K562 (cell line): ENCODE data around the gene ATP1A3. TPM values are rescaled to one million over a fixed set of nuclear protein-coding genes. Genes with fewer than 3 reads are reported as not detected.
A peak's percentile ranks its signal among the peaks of the same experiment; 100 is the strongest.

Source experiments
- CBFA2T3 ChIP-seq: fragments of 450-650 bp; IDR thresholded peaks from 2 replicates; pipeline ENCODE4 v1.6.1; 2017
- FIP1L1 ChIP-seq: fragments of 200-400 bp; formaldehyde crosslinking; IDR thresholded peaks from 2 replicates; pipeline ENCODE4 v1.6.1; 2018; ENCODE audit warnings: mild to moderate bottlenecking, low read depth, low read length; ENCODE audit not compliant: poor library complexity, severe bottlenecking
- HMG20B ChIP-seq: fragments of 250-450 bp; sonication (Bioruptor Pico); IDR thresholded peaks from 2 replicates; pipeline ENCODE4 v1.5.0; 2021; ENCODE audit warnings: mild to moderate bottlenecking
- NR2C2 ChIP-seq, 2 experiments: fragments of 200-800 bp in 1 of 2; sonication (Bioruptor generic) in 1 of 2; sonication (generic) in 1 of 2; formaldehyde crosslinking in 1 of 2; IDR thresholded peaks; 2 replicates each; pipeline versions ENCODE4 v1.6.1 to v1.8.0; 2016 to 2022; ENCODE audit warnings: mild to moderate bottlenecking in 1 of 2, missing compliant biosample characterization in 1 of 2, missing genetic modification characterization in 1 of 2, missing genetic modification reagents in 1 of 2
- SAFB2 ChIP-seq: fragments of 200-400 bp; formaldehyde crosslinking; IDR thresholded peaks from 2 replicates; pipeline ENCODE4 v1.6.1; 2018; ENCODE audit warnings: borderline replicate concordance, low read length, low read depth, moderate library complexity; ENCODE audit not compliant: severe bottlenecking
- SIN3B ChIP-seq: fragments of 450-650 bp; IDR thresholded peaks from 2 replicates; pipeline ENCODE4 v1.6.1; 2017; ENCODE audit warnings: low read depth, mild to moderate bottlenecking, moderate library complexity
- SMAD1 ChIP-seq: fragments of 150-350 bp; IDR thresholded peaks from 2 replicates; pipeline ENCODE4 v1.6.1; 2014; ENCODE audit warnings: low read length, low read depth; ENCODE audit not compliant: partially characterized antibody
- XRCC5 ChIP-seq: fragments of 200-400 bp; formaldehyde crosslinking; IDR thresholded peaks from 2 replicates; pipeline ENCODE4 v1.6.1; 2017; ENCODE audit warnings: low read depth, mild to moderate bottlenecking, low read length
- polyA plus RNA-seq, 8 experiments: library from polyadenylated mRNA; depleted of rRNA in 4 of 8; stranded (reverse) in 5 of 8; unstranded in 3 of 8; fragments of >200 nt; fragmentation: Nextera tagmentation in 2 of 8; fragmentation: Illumina TruSeq in 1 of 8; extraction: Ambion mirVana in 2 of 8; extraction: Trizol in 1 of 8; gene quantifications; 2 replicates each; pipeline versions ENCODE4 v1.2.1 to v1.2.3, GENCODE V29; 2011 to 2014; ENCODE audit warnings: inconsistent platforms in 1 of 8, missing spikeins in 1 of 8
- total RNA-seq, 7 experiments: library from RNA; depleted of rRNA in 6 of 7; stranded (reverse); fragments of >200 nt in 6 of 7; fragmentation: Illumina TruSeq in 2 of 7; extraction: Trizol in 2 of 7; gene quantifications; 2 replicates each; pipeline versions ENCODE4 v1.2.1 to v1.2.3, GENCODE V29; 2011 to 2021; ENCODE audit warnings: low replicate concordance in 1 of 7
- TF ChIP-seq, protein P1 (sequence below), 2 experiments: fragments of 450-650 bp in 1 of 2; sonication (generic) in 1 of 2; formaldehyde crosslinking in 1 of 2; IDR thresholded peaks; 2 replicates each; pipeline versions ENCODE4 v1.7.1 to v1.9.0; 2016 to 2022; ENCODE audit warnings: inconsistent platforms in 1 of 2, mild to moderate bottlenecking in 1 of 2, missing genetic modification reagents in 1 of 2
- TF ChIP-seq, protein P2 (sequence below): fragments of 450-650 bp; formaldehyde crosslinking; IDR thresholded peaks from 2 replicates; pipeline ENCODE4 v1.4.0; 2020; ENCODE audit warnings: mild to moderate bottlenecking, moderate library complexity
- TF ChIP-seq, protein P3 (sequence below), 2 experiments: IDR thresholded peaks; 2 replicates each; pipeline ENCODE4 v1.6.1; 2011; ENCODE audit warnings: borderline replicate concordance in 1 of 2, control low read depth in 1 of 2, low read depth in 1 of 2, low read length in 1 of 2, mild to moderate bottlenecking in 1 of 2, mixed read lengths in 1 of 2, moderate library complexity in 1 of 2; ENCODE audit not compliant: insufficient read depth in 1 of 2, insufficient read length in 1 of 2, poor library complexity in 1 of 2, severe bottlenecking in 1 of 2; ENCODE audit errors: extremely low read depth in 1 of 2
- TF ChIP-seq, protein P4 (sequence below): sonication (generic); formaldehyde crosslinking; IDR thresholded peaks from 2 replicates; pipeline ENCODE4 v1.8.0; 2022; ENCODE audit warnings: missing genetic modification reagents, mild to moderate bottlenecking, borderline replicate concordance

Gene ATP1A3
- total and polyA plus RNA-seq, 9 of the 15 experiments (the other 6 are each of a cell fraction or from before 2014, with no cell fraction given): 0.03 to 1.0 (median 0.17) TPM; not detected in 3

DNA sequence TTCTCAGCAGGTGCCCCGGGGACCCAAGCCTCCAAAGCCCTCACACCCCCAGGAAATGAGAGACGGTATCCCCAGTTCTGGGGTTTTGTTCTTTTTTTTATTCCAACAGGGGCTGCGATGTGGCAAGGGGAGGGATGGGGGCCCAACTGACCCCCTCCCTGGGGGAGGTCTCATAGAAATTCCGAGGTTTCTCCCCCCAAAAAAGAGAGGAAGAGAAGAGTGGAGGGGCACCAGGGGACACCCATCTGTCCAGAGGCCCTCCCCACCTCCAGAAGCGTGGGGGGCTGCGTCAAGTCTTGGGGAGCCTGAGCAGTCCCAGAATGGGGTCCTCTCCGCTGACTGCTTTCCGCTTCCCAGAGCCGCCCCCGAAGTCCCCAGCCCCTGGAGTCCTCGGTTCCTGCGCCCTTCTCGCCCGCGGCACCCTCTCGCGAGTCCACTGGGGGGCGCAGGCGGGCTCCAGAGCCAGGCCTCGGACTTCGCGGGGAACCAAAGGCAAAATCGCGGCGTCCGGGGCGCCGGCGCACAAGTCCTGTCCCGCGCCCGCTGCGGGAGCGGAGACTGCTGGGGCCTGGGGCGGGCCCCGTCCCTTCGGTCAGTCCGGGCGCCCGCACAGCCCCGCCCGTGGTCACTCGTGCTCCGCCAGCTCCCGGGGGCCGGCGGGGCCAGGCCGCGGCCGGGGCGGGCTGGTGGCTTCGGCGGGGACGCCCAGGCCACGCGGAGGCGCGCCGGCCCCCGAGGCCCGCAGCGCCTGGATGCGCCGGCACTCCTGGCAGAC, 4.4 kb upstream of the ATP1A3 start (continued):
- TF ChIP-seq FIP1L1 (peak; percentile 53), SIN3B (0 out of 2 replicates have a peak, but pooled peaks have one; percentile 29), HMG20B (CRISPR knock-in tag) (no peak), XRCC5 (no peak), SAFB2 (no peak), SMAD1 (no peak), NR2C2 (CRISPR knock-in tag; IDR thresholded peaks at IDR 0.05) (no peak), NR2C2 (tag; IDR thresholded peaks at IDR 0.05) (no peak), CBFA2T3 (no peak)
- TF ChIP-seq, protein P1, sequence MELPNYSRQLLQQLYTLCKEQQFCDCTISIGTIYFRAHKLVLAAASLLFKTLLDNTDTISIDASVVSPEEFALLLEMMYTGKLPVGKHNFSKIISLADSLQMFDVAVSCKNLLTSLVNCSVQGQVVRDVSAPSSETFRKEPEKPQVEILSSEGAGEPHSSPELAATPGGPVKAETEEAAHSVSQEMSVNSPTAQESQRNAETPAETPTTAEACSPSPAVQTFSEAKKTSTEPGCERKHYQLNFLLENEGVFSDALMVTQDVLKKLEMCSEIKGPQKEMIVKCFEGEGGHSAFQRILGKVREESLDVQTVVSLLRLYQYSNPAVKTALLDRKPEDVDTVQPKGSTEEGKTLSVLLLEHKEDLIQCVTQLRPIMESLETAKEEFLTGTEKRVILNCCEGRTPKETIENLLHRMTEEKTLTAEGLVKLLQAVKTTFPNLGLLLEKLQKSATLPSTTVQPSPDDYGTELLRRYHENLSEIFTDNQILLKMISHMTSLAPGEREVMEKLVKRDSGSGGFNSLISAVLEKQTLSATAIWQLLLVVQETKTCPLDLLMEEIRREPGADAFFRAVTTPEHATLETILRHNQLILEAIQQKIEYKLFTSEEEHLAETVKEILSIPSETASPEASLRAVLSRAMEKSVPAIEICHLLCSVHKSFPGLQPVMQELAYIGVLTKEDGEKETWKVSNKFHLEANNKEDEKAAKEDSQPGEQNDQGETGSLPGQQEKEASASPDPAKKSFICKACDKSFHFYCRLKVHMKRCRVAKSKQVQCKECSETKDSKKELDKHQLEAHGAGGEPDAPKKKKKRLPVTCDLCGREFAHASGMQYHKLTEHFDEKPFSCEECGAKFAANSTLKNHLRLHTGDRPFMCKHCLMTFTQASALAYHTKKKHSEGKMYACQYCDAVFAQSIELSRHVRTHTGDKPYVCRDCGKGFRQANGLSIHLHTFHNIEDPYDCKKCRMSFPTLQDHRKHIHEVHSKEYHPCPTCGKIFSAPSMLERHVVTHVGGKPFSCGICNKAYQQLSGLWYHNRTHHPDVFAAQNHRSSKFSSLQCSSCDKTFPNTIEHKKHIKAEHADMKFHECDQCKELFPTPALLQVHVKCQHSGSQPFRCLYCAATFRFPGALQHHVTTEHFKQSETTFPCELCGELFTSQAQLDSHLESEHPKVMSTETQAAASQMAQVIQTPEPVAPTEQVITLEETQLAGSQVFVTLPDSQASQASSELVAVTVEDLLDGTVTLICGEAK (IDR thresholded peaks at IDR 0.05): no peak
- TF ChIP-seq, protein P1 (CRISPR knock-in tag; IDR thresholded peaks at IDR 0.05): no peak
- TF ChIP-seq, protein P2, sequence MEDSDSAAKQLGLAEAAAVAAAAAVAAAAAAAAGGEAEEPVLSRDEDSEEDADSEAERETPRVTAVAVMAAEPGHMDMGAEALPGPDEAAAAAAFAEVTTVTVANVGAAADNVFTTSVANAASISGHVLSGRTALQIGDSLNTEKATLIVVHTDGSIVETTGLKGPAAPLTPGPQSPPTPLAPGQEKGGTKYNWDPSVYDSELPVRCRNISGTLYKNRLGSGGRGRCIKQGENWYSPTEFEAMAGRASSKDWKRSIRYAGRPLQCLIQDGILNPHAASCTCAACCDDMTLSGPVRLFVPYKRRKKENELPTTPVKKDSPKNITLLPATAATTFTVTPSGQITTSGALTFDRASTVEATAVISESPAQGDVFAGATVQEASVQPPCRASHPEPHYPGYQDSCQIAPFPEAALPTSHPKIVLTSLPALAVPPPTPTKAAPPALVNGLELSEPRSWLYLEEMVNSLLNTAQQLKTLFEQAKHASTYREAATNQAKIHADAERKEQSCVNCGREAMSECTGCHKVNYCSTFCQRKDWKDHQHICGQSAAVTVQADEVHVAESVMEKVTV: peak; percentile 71
- TF ChIP-seq, protein P3, sequence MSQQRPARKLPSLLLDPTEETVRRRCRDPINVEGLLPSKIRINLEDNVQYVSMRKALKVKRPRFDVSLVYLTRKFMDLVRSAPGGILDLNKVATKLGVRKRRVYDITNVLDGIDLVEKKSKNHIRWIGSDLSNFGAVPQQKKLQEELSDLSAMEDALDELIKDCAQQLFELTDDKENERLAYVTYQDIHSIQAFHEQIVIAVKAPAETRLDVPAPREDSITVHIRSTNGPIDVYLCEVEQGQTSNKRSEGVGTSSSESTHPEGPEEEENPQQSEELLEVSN (IDR thresholded peaks at IDR 0.05; ENCODE audit: borderline replicate concordance in 1 of 2, extremely low read depth in 1 of 2, insufficient read depth in 1 of 2, insufficient read length in 1 of 2, low read depth in 1 of 2, low read length in 1 of 2, poor library complexity in 1 of 2, severe bottlenecking in 1 of 2): peak in 1 of 2 experiments; percentile 67
- TF ChIP-seq, protein P4, sequence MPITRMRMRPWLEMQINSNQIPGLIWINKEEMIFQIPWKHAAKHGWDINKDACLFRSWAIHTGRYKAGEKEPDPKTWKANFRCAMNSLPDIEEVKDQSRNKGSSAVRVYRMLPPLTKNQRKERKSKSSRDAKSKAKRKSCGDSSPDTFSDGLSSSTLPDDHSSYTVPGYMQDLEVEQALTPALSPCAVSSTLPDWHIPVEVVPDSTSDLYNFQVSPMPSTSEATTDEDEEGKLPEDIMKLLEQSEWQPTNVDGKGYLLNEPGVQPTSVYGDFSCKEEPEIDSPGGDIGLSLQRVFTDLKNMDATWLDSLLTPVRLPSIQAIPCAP (CRISPR knock-in tag): no peak
